ENCODE data around the gene SLC37A4. TPM values are rescaled to one million over a fixed set of nuclear protein-coding genes. Genes with fewer than 3 reads are reported as not detected.
"Not testable (repeated sequence)": the region's sequence is repeated elsewhere in the genome, so short reads cannot be mapped to it uniquely, and the experiment has no call there.

Gene SLC37A4
- total RNA-seq, 1 donor from 2014 or later = 21.9 TPM

GRCh38 chr11:119034813-119035212, 4.1 kb upstream of the SLC37A4 start:
- Mint-ChIP-seq H3K4me1 (ENCODE audit: unreplicated experiment) (peaks cover 2% of the 10 kb centered on the region), H3K27ac (ENCODE audit: unreplicated experiment) (no peak overlapping the region), H3K36me3 (ENCODE audit: low read depth, unreplicated experiment) (no peaks in the 10 kb centered on the region), H3K4me3 (ENCODE audit: unreplicated experiment) (no peak overlapping the region), H3K9me3 (ENCODE audit: unreplicated experiment) (no peaks in the 10 kb centered on the region), H3K27me3 (ENCODE audit: unreplicated experiment) (peaks cover 2% of the 10 kb centered on the region)
- no peak for DNase-seq (ENCODE audit: low spot score)
- no peak for TF ChIP-seq CTCF (IDR thresholded peaks at IDR 0.05; ENCODE audit: unreplicated experiment)

- not testable (repeated sequence) for H3K27me3 Mint-ChIP-seq (ENCODE audit: unreplicated experiment); H3K4me3 Mint-ChIP-seq (ENCODE audit: unreplicated experiment); H3K27ac Mint-ChIP-seq (ENCODE audit: unreplicated experiment); H3K9me3 Mint-ChIP-seq (ENCODE audit: unreplicated experiment); DNase-seq (ENCODE audit: low spot score); H3K36me3 Mint-ChIP-seq (ENCODE audit: low read depth, unreplicated experiment)
- H3K4me1 Mint-ChIP-seq (ENCODE audit: unreplicated experiment) = peaks cover 13% of the 10 kb centered on the region
Measured at GRCh38 chr11:119033421-119033820, 2.7 kb upstream of the SLC37A4 start.

DNA sequence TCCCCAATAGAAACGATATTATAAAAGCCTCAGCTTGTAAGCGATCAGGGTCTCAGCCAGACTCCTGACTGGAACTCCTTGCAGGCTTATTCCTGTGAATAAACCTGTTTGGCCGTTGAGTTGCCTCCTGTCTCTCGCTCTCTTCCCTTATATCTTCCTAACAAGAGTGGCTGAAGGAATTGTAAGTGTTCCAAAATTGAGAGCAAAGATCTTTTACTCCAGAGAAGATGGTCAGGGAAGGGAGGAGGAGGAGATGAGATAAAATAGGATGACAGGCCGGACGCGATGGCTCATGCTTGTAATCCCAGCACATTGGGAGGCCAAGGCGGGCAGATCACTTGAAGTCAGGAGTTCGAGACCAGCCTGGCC, 1.2 kb upstream of the SLC37A4 start:
- peak overlapping the region; percentile 22 for H3K4me3 Mint-ChIP-seq (ENCODE audit: unreplicated experiment)
- H3K27me3 Mint-ChIP-seq (ENCODE audit: unreplicated experiment) = peaks cover 3% of the 10 kb centered on the region
- H3K9me3 Mint-ChIP-seq (ENCODE audit: unreplicated experiment) = no peaks in the 10 kb centered on the region
- no peak overlapping the region for H3K27ac Mint-ChIP-seq (ENCODE audit: unreplicated experiment)
- H3K4me1 Mint-ChIP-seq (ENCODE audit: unreplicated experiment) = peaks cover 13% of the 10 kb centered on the region
- DNase-seq (ENCODE audit: low spot score) = no peak
- no peak for TF ChIP-seq CTCF (IDR thresholded peaks at IDR 0.05; ENCODE audit: unreplicated experiment)
- H3K36me3 Mint-ChIP-seq (ENCODE audit: low read depth, unreplicated experiment) = no peaks in the 10 kb centered on the region

DNA sequence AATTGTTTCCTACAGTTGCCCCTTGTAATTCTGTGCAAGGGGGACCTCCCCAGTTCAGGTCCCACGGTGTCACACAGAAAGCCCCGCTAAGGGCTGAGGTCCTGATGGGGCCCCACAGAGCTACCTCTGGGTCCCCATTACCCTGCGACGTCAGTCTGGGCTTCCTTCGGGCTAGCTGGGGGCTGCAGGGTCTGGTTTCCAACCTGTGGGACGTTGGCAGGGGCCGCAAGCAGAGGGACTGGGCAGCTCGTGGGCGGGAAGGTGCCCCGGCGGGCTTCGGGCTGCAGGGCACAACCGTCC, 698 bp downstream of the SLC37A4 start:
- peaks cover 8% of the 10 kb centered on the region for H3K36me3 Mint-ChIP-seq (ENCODE audit: low read depth, unreplicated experiment)
- H3K9me3 Mint-ChIP-seq (ENCODE audit: unreplicated experiment) = no peaks in the 10 kb centered on the region
- H3K4me1 Mint-ChIP-seq (ENCODE audit: unreplicated experiment) = peaks cover 18% of the 10 kb centered on the region
- no peak overlapping the region for H3K27ac Mint-ChIP-seq (ENCODE audit: unreplicated experiment)
- DNase-seq (ENCODE audit: low spot score) = no peak
- H3K27me3 Mint-ChIP-seq (ENCODE audit: unreplicated experiment) = peaks cover 3% of the 10 kb centered on the region
- no peak for TF ChIP-seq CTCF (IDR thresholded peaks at IDR 0.05; ENCODE audit: unreplicated experiment)
- peak overlapping the region; percentile 79 for H3K4me3 Mint-ChIP-seq (ENCODE audit: unreplicated experiment)

DNA sequence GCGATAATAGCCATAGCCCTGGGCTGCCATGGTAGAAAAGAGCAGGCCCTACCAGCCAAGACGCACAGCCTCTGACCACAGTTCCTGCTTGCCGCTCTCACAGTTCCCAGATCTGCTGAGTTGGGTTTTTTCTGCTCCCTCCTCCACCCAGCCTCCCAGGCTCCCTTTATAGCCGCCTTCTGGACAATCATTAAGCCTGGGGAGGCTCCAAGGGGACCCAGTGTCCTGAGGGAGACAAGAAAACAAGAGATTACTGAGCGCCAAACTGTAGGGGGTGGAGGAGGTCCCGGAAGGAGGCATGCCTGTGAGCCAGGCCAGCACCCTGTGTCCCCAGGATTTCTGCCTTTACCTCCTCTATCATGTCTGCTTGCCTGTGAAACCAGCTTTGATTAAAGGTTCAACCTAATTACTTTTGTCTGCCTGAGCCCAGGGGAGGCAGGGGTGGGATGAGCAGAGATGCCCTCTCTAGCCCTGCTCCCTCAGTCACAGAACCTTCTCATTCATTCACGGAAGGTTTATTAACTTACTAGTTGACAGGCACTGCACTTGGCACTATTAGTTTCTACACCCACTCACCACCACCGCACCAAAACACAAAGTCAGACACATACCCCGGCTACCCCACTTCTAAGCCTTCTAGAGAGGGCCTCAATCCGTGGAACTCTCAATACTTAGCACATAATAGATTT, 1.2 kb downstream of the SLC37A4 start:
- H3K27me3 Mint-ChIP-seq (ENCODE audit: unreplicated experiment) = peaks cover 3% of the 10 kb centered on the region
- H3K9me3 Mint-ChIP-seq (ENCODE audit: unreplicated experiment) = no peaks in the 10 kb centered on the region
- peak overlapping the region; percentile 79 for H3K4me3 Mint-ChIP-seq (ENCODE audit: unreplicated experiment)
- H3K27ac Mint-ChIP-seq (ENCODE audit: unreplicated experiment) = peak overlapping the region; percentile 48
- TF ChIP-seq CTCF (IDR thresholded peaks at IDR 0.05; ENCODE audit: unreplicated experiment) = no peak
- peaks cover 11% of the 10 kb centered on the region for H3K36me3 Mint-ChIP-seq (ENCODE audit: low read depth, unreplicated experiment)
- peaks cover 23% of the 10 kb centered on the region for H3K4me1 Mint-ChIP-seq (ENCODE audit: unreplicated experiment)
- no peak for DNase-seq (ENCODE audit: low spot score)

DNA sequence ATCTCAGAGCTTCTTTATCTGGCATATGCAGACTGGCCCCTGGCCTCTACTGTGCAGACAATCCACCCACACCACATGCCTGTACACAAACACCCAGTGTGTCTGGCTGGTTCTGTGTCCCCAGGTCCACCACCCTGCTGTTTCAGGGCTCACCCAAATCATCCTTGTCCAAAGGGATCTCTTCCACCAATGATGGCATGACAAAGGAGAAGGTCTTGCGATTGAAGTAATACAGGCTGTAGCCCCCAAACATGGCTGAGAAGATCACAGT, 1.7 kb downstream of the SLC37A4 start:
- H3K27me3 Mint-ChIP-seq (ENCODE audit: unreplicated experiment) = peaks cover 3% of the 10 kb centered on the region
- H3K36me3 Mint-ChIP-seq (ENCODE audit: low read depth, unreplicated experiment) = peaks cover 15% of the 10 kb centered on the region
- TF ChIP-seq CTCF (IDR thresholded peaks at IDR 0.05; ENCODE audit: unreplicated experiment) = no peak
- peaks cover 28% of the 10 kb centered on the region for H3K4me1 Mint-ChIP-seq (ENCODE audit: unreplicated experiment)
- H3K27ac Mint-ChIP-seq (ENCODE audit: unreplicated experiment) = peak overlapping the region; percentile 48
- peak overlapping the region; percentile 79 for H3K4me3 Mint-ChIP-seq (ENCODE audit: unreplicated experiment)
- H3K9me3 Mint-ChIP-seq (ENCODE audit: unreplicated experiment) = no peaks in the 10 kb centered on the region
- DNase-seq (ENCODE audit: low spot score) = no peak
